Hepatocyte (in vitro differentiated cells): ENCODE data around the gene UBA1. TPM values are rescaled to one million over a fixed set of nuclear protein-coding genes. Genes with fewer than 3 reads are reported as not detected.
A peak's percentile ranks its signal among the peaks of the same experiment; 100 is the strongest.

Experiments
- DNase-seq: peaks from one replicate; pipeline ENCODE4 v3.0.0-alpha.2; 2016; ENCODE audit warnings: low spot score
- H2AFZ ChIP-seq: fragments of 200-600 bp; sonication (generic); 2 replicates; pipeline ENCODE4 v1.6.0; 2016; ENCODE audit warnings: antibody characterized with exemption, mild to moderate bottlenecking
- H3K27ac ChIP-seq: fragments of 200-600 bp; sonication (generic); 2 replicates; pipeline ENCODE4 v1.5.1; 2016; ENCODE audit warnings: mild to moderate bottlenecking
- H3K27me3 ChIP-seq: fragments of 200-600 bp; sonication (generic); 2 replicates; pipeline ENCODE4 v1.6.1; 2016
- H3K36me3 ChIP-seq: fragments of 200-600 bp; sonication (generic); replicated peaks from 2 replicates; pipeline ENCODE4 v1.5.1; 2016; ENCODE audit warnings: low read depth; ENCODE audit not compliant: insufficient read depth
- H3K4me1 ChIP-seq: fragments of 200-600 bp; sonication (generic); 2 replicates; pipeline ENCODE4 v1.5.1; 2016; ENCODE audit warnings: mild to moderate bottlenecking, moderate library complexity; ENCODE audit not compliant: insufficient read depth
- H3K4me2 ChIP-seq: fragments of 200-600 bp; sonication (generic); 2 replicates; pipeline ENCODE4 v1.6.0; 2016
- H3K4me3 ChIP-seq: fragments of 200-600 bp; sonication (generic); 2 replicates; pipeline ENCODE4 v1.5.1; 2016; ENCODE audit warnings: mild to moderate bottlenecking
- H3K79me2 ChIP-seq: fragments of 200-600 bp; sonication (generic); 2 replicates; pipeline ENCODE4 v1.6.0; 2017; ENCODE audit warnings: mild to moderate bottlenecking
- H3K9me2 ChIP-seq: fragments of 200-600 bp; sonication (generic); replicated peaks from 2 replicates; pipeline ENCODE4 v1.6.0; 2017; ENCODE audit warnings: mild to moderate bottlenecking; ENCODE audit not compliant: insufficient read depth
- H3K9me3 ChIP-seq: fragments of 200-600 bp; sonication (generic); 2 replicates; pipeline ENCODE4 v1.5.1; 2016; ENCODE audit warnings: low read depth, mild to moderate bottlenecking
- H4K20me1 ChIP-seq: fragments of 200-600 bp; sonication (generic); 2 replicates; pipeline ENCODE4 v1.6.0; 2016; ENCODE audit warnings: mild to moderate bottlenecking; ENCODE audit not compliant: insufficient read depth, poor library complexity, severe bottlenecking
- CTCF ChIP-seq: fragments of 200-600 bp; sonication (generic); IDR thresholded peaks from 2 replicates; pipeline ENCODE4 v1.5.1; 2016; ENCODE audit warnings: antibody characterized with exemption, mild to moderate bottlenecking; ENCODE audit not compliant: poor library complexity
- EZH2 ChIP-seq: fragments of 200-600 bp; sonication (generic); IDR thresholded peaks from 2 replicates; pipeline ENCODE4 v1.6.1; 2016; ENCODE audit warnings: antibody characterized with exemption, mild to moderate bottlenecking, borderline replicate concordance
- EZH2phosphoT487 ChIP-seq: fragments of 200-600 bp; sonication (generic); IDR thresholded peaks from one replicate; pipeline ENCODE4 v1.6.1; 2018; ENCODE audit warnings: antibody characterized with exemption, mild to moderate bottlenecking, low read depth, moderate library complexity; ENCODE audit not compliant: unreplicated experiment, severe bottlenecking
- WGBS: methylation state at CpG from one replicate; pipeline ENCODE4 v1.1.6; 2016; ENCODE audit warnings: low lambda C conversion rate; ENCODE audit errors: missing lambda C conversion rate; 5-methylcytosine and 5-hydroxymethylcytosine counted together
- polyA plus RNA-seq: library from polyadenylated mRNA; unstranded; fragments of >200 nt; fragmentation: Nextera tagmentation; extraction: Ambion mirVana; gene quantifications from 2 replicates; pipeline ENCODE4 v1.2.1, GENCODE V29; 2016
- total RNA-seq: library from RNA; depleted of rRNA; stranded (reverse); fragments of >200 nt; gene quantifications from 2 replicates; pipeline ENCODE4 v1.2.3, GENCODE V29; 2014

Gene UBA1
- total and polyA plus RNA-seq, 2 experiments from 2014 or later = 236 to 253 TPM

- TF ChIP-seq CTCF (no peak), EZH2 (no peak), EZH2phosphoT487 (no peak)
- WGBS = 92% methylated on average over 19 of the region's 19 CpGs
- Histone ChIP-seq H3K4me2 (no peak overlapping the region), H3K27ac (no peak overlapping the region), H3K79me2 (peaks cover 24% of the 10 kb centered on the region), H3K4me3 (no peak overlapping the region), H3K9me3 (no peaks in the 10 kb centered on the region), H3K4me1 (no peaks in the 10 kb centered on the region), H3K27me3 (no peaks in the 10 kb centered on the region), H4K20me1 (no peaks in the 10 kb centered on the region), H2AFZ (no peak overlapping the region), H3K36me3 (no peaks in the 10 kb centered on the region), H3K9me2 (no peaks in the 10 kb centered on the region)
- DNase-seq = no peak
Observed at GRCh38 chrX:47169273-47169672, 24.4 kb upstream of the UBA1 start.

GRCh38 chrX:47169726-47170515 lies 23.7 kb upstream of the UBA1 start:
- H3K9me3 ChIP-seq = no peaks in the 10 kb centered on the region
- no peak overlapping the region for H3K4me2 ChIP-seq
- DNase-seq = peak; percentile 26
- H3K27ac ChIP-seq = no peak overlapping the region
- H3K36me3 ChIP-seq = no peaks in the 10 kb centered on the region
- H2AFZ ChIP-seq = no peak overlapping the region
- H3K9me2 ChIP-seq = no peaks in the 10 kb centered on the region
- H4K20me1 ChIP-seq = no peaks in the 10 kb centered on the region
- no peak for TF ChIP-seq EZH2phosphoT487
- no peak for TF ChIP-seq CTCF
- no peak for TF ChIP-seq EZH2
- H3K4me3 ChIP-seq = no peak overlapping the region
- peaks cover 18% of the 10 kb centered on the region for H3K79me2 ChIP-seq
- no peaks in the 10 kb centered on the region for H3K27me3 ChIP-seq
- 84% methylated on average over 13 of the region's 13 CpGs for WGBS
- H3K4me1 ChIP-seq = no peaks in the 10 kb centered on the region

GRCh38 chrX:47170861-47171692 lies 22.6 kb upstream of the UBA1 start:
- WGBS = 94% methylated on average over 26 of the region's 34 CpGs
- TF ChIP-seq EZH2phosphoT487 = no peak
- TF ChIP-seq EZH2 = no peak
- TF ChIP-seq CTCF = no peak
- H3K9me3 ChIP-seq = no peaks in the 10 kb centered on the region
- no peaks in the 10 kb centered on the region for H3K36me3 ChIP-seq
- no peaks in the 10 kb centered on the region for H3K9me2 ChIP-seq
- no peak overlapping the region for H3K4me2 ChIP-seq
- no peak overlapping the region for H3K27ac ChIP-seq
- H3K79me2 ChIP-seq = peaks cover 13% of the 10 kb centered on the region
- no peaks in the 10 kb centered on the region for H4K20me1 ChIP-seq
- H3K4me3 ChIP-seq = no peak overlapping the region
- no peaks in the 10 kb centered on the region for H3K27me3 ChIP-seq
- DNase-seq = no peak
- H2AFZ ChIP-seq = no peak overlapping the region
- no peaks in the 10 kb centered on the region for H3K4me1 ChIP-seq
